A549 (cell line): ENCODE results near the gene SLC16A7. TPM values are rescaled to one million over a fixed set of nuclear protein-coding genes. Genes with fewer than 3 reads are reported as not detected.

Experiments used
- ATAC-seq, 2 experiments: fragments of 200-7000 bp in 1 of 2; fragments of >200 bp in 1 of 2; cut with Nextera tagmentation in 1 of 2; cut with Tn5 transposase in 1 of 2; 3 replicates each; pipeline versions ENCODE4 v1.8.0 to v1.9.1; 2018 to 2020; ENCODE audit warnings: mild to moderate bottlenecking in 1 of 2, moderate library complexity in 1 of 2
- CTCF ChIA-PET: fragments of 300-600 bp; sonication (Branson Sonifier 250); formaldehyde crosslinking; extraction: SDS; loops from one replicate; lab custom pipeline; 2021; ENCODE audit warnings: antibody characterized with exemption, inconsistent platforms; lab: Yijun Ruan, JAX
- POLR2A ChIA-PET: fragments of 350-600 bp; formaldehyde crosslinking; extraction: SDS; loops from one replicate; lab custom pipeline; 2021; ENCODE audit warnings: antibody characterized with exemption, inconsistent platforms; lab: Yijun Ruan, JAX
- DNase-seq, 2 experiments: peaks; one replicate each; pipeline versions ENCODE4 v3.0.0 to v3.0.0-alpha.2; 2011 to 2016; ENCODE audit warnings: low read depth in 1 of 2, low spot score in 1 of 2
- FAIRE-seq: peaks from 2 replicates; lab custom pipeline; 2011; peaks lifted over from hg19 to GRCh38; lab: Jason Lieb, UNC
- H3K27ac ChIP-seq, 2 experiments: fragments of >200 bp; sonication (Bioruptor Twin); formaldehyde crosslinking; 3 replicates each; pipeline ENCODE4 v1.5.1; 2016 to 2017
- H3K4me1 ChIP-seq: fragments of >200 bp; sonication (Bioruptor Twin); formaldehyde crosslinking; 3 replicates; pipeline ENCODE4 v1.6.1; 2016
- H3K4me2 ChIP-seq: fragments of >200 bp; sonication (Bioruptor Twin); formaldehyde crosslinking; 3 replicates; pipeline ENCODE4 v1.6.1; 2016
- H3K4me3 ChIP-seq: fragments of >200 bp; sonication (Bioruptor Twin); formaldehyde crosslinking; 3 replicates; pipeline ENCODE4 v1.5.1; 2016
- H3K9me3 ChIP-seq: fragments of >200 bp; sonication (Bioruptor Twin); formaldehyde crosslinking; 3 replicates; pipeline ENCODE4 v1.6.1; 2016
- CBX2 ChIP-seq: fragments of 200-600 bp; sonication (generic); IDR thresholded peaks from 2 replicates; pipeline ENCODE4 v1.6.1; 2016; ENCODE audit warnings: low read depth, mild to moderate bottlenecking, borderline replicate concordance
- CEBPB ChIP-seq, 2 experiments: fragments of >200 bp in 1 of 2; sonication (Bioruptor Twin) in 1 of 2; formaldehyde crosslinking in 1 of 2; IDR thresholded peaks; 2 replicates each; pipeline ENCODE4 v1.6.1; 2012 to 2016
- CHD2 ChIP-seq: fragments of 150-350 bp; IDR thresholded peaks from 2 replicates; pipeline ENCODE4 v1.6.1; 2014; ENCODE audit warnings: low read length; ENCODE audit not compliant: partially characterized antibody
- ESRRA ChIP-seq: fragments of 150-350 bp; IDR thresholded peaks from 2 replicates; pipeline ENCODE4 v1.6.1; 2014; ENCODE audit warnings: mild to moderate bottlenecking, low read length, borderline replicate concordance
- FOXS1 ChIP-seq: fragments of 250-450 bp; sonication (Bioruptor Pico); IDR thresholded peaks from 2 replicates; pipeline ENCODE4 v1.5.0; 2020; ENCODE audit warnings: mild to moderate bottlenecking, moderate library complexity
- GATA3 ChIP-seq: IDR thresholded peaks from 2 replicates; pipeline ENCODE4 v1.6.1; 2012; ENCODE audit warnings: borderline replicate concordance
- HDAC2 ChIP-seq: fragments of 200-600 bp; sonication (generic); IDR thresholded peaks from 2 replicates; pipeline ENCODE4 v1.6.1; 2016
- HEYL ChIP-seq: fragments of 250-450 bp; sonication (Bioruptor Pico); IDR thresholded peaks from 2 replicates; pipeline ENCODE4 v1.8.0; 2021; ENCODE audit warnings: mild to moderate bottlenecking, moderate library complexity
- HOXA7 ChIP-seq: fragments of 250-450 bp; sonication (Bioruptor Pico); IDR thresholded peaks from 2 replicates; pipeline ENCODE4 v1.5.0; 2020; ENCODE audit warnings: mild to moderate bottlenecking, moderate library complexity
- JUNB ChIP-seq: fragments of >200 bp; sonication (Bioruptor Twin); formaldehyde crosslinking; IDR thresholded peaks from 2 replicates; pipeline ENCODE4 v1.6.1; 2016
- KDM1A ChIP-seq: fragments of 200-600 bp; sonication (generic); IDR thresholded peaks from 2 replicates; pipeline ENCODE4 v1.6.1; 2016; ENCODE audit warnings: low read depth, mild to moderate bottlenecking
- MAZ ChIP-seq: fragments of 150-350 bp; IDR thresholded peaks from 2 replicates; pipeline ENCODE4 v1.6.1; 2014; ENCODE audit warnings: antibody characterized with exemption, low read depth, low read length, borderline replicate concordance
- NR3C1 ChIP-seq: fragments of >200 bp; sonication (Bioruptor Twin); formaldehyde crosslinking; IDR thresholded peaks from 3 replicates; pipeline ENCODE4 v1.6.1; 2017
- PHF8 ChIP-seq: fragments of 200-600 bp; sonication (generic); IDR thresholded peaks from 2 replicates; pipeline ENCODE4 v1.6.1; 2016; ENCODE audit warnings: low read depth, mild to moderate bottlenecking, antibody characterized with exemption, moderate library complexity, borderline replicate concordance
- POLR2AphosphoS2 ChIP-seq: conservative IDR thresholded peaks from 2 replicates; pipeline ENCODE4 v1.6.1; 2012; ENCODE audit warnings: low read length, improper control_type of control experiment, inconsistent platforms
- RARB ChIP-seq: fragments of 250-450 bp; sonication (Bioruptor Pico); IDR thresholded peaks from 2 replicates; pipeline ENCODE4 v1.8.0; 2021; ENCODE audit warnings: mild to moderate bottlenecking, moderate library complexity
- RCOR1 ChIP-seq: fragments of 150-350 bp; IDR thresholded peaks from 2 replicates; pipeline ENCODE4 v1.6.1; 2014; ENCODE audit warnings: antibody characterized with exemption, low read length, low read depth
- RFX5 ChIP-seq: fragments of 450-650 bp; IDR thresholded peaks from 2 replicates; pipeline ENCODE4 v1.7.1; 2014; ENCODE audit warnings: antibody characterized with exemption, mild to moderate bottlenecking, moderate library complexity
- ZNF302 ChIP-seq: fragments of 250-450 bp; sonication (Bioruptor Pico); IDR thresholded peaks from 2 replicates; pipeline ENCODE4 v1.9.0; 2021; ENCODE audit warnings: inconsistent platforms, mild to moderate bottlenecking, moderate library complexity
- ZSCAN20 ChIP-seq: fragments of 250-450 bp; sonication (Bioruptor Pico); IDR thresholded peaks from 2 replicates; pipeline ENCODE4 v1.8.0; 2022; ENCODE audit warnings: mild to moderate bottlenecking, moderate library complexity
- WGBS: methylation state at CpG from one replicate; pipeline ENCODE4 v1.1.6; 2017; ENCODE audit errors: missing lambda C conversion rate; 5-methylcytosine and 5-hydroxymethylcytosine counted together
- polyA plus RNA-seq, 4 experiments: library from polyadenylated mRNA; depleted of rRNA in 3 of 4; stranded (reverse); fragments of >200 nt; fragmentation: RNase III in 1 of 4; extraction: RNeasy Plus Mini Kit Qiagen cat#74134 plus additional on column Dnase treatment in 1 of 4; gene quantifications; 2 replicates in 3 of 4; 3 replicates in 1 of 4; pipeline ENCODE4 v1.2.3, GENCODE V29; 2011 to 2017
- TF ChIP-seq, protein P1 (sequence below): IDR thresholded peaks from 2 replicates; pipeline ENCODE4 v1.6.1; 2012; ENCODE audit warnings: low read depth, borderline replicate concordance
- TF ChIP-seq, protein P2 (sequence below): IDR thresholded peaks from 2 replicates; pipeline ENCODE4 v1.6.1; 2012
- TF ChIP-seq, protein P3 (sequence below): fragments of >200 bp; sonication (Bioruptor Twin); formaldehyde crosslinking; IDR thresholded peaks from 3 replicates; pipeline ENCODE4 v1.5.1; 2016
- TF ChIP-seq, protein P4 (sequence below): fragments of 200-600 bp; sonication (generic); IDR thresholded peaks from 2 replicates; pipeline ENCODE4 v1.6.1; 2016; ENCODE audit warnings: antibody characterized with exemption, mild to moderate bottlenecking, moderate library complexity

SLC16A7 gene
- polyA plus RNA-seq, 2 of the 4 experiments (the other 2 are of a cell fraction), result 0.14 to 0.23 TPM

- no peak overlapping the region for H3K4me2 ChIP-seq
- CTCF ChIA-PET, result no interaction called here
- 23% methylated on average over 2 of the region's 2 CpGs for WGBS
- H3K4me1 ChIP-seq, result no peaks in the 10 kb centered on the region
- no peak for FAIRE-seq
- no peak for TF ChIP-seq RARB (CRISPR knock-in tag)
- no peak for TF ChIP-seq POLR2AphosphoS2
- TF ChIP-seq ESRRA, result no peak
- TF ChIP-seq ZNF302, result no peak
- no peak for TF ChIP-seq FOXS1
- no peak for TF ChIP-seq ZSCAN20 (CRISPR knock-in tag)
- TF ChIP-seq GATA3, result no peak
- TF ChIP-seq, protein P1, sequence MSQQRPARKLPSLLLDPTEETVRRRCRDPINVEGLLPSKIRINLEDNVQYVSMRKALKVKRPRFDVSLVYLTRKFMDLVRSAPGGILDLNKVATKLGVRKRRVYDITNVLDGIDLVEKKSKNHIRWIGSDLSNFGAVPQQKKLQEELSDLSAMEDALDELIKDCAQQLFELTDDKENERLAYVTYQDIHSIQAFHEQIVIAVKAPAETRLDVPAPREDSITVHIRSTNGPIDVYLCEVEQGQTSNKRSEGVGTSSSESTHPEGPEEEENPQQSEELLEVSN, result no peak
- TF ChIP-seq PHF8, result no peak
- no peak for TF ChIP-seq HDAC2
- no peak for TF ChIP-seq HOXA7 (CRISPR knock-in tag)
- TF ChIP-seq KDM1A, result no peak
- TF ChIP-seq, all 56 proteins: peak for 0
- no peak overlapping the region for H3K4me3 ChIP-seq
- H3K9me3 ChIP-seq, result no peaks in the 10 kb centered on the region
- no peak for DNase-seq
- POLR2A ChIA-PET, result no interaction called here
- ATAC-seq, result no peak
- no peak overlapping the region for H3K27ac ChIP-seq
These were observed 36.1 kb upstream of the SLC16A7 start for GRCh38 chr12:59559696-59560095.

DNA sequence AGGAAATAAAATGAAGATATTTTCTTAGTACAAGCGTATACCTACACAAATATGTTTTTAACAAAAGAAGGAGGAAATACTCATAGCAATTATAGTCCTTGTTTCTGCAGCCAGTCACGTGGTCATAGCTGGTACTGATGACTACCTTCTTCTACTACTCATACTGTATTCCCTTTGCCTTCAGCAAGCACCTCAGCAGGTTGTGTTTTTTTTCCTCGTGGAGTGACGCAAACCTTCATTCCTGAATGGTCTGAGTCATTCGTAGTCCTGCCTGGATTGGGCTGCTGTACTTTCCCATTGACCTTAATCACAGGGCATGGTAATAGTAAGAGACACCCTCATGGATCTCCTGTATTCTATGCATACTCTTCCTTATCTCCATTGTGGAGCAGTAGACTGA, 25.7 kb upstream of the SLC16A7 start:
- WGBS, result 38% methylated on average over 5 of the region's 5 CpGs
- TF ChIP-seq CBX2, result no peak
- TF ChIP-seq MAZ, result no peak
- no peak for TF ChIP-seq JUNB
- TF ChIP-seq, protein P2, sequence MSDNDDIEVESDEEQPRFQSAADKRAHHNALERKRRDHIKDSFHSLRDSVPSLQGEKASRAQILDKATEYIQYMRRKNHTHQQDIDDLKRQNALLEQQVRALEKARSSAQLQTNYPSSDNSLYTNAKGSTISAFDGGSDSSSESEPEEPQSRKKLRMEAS, result no peak
- no peak for TF ChIP-seq FOXS1
- no peak for TF ChIP-seq HEYL (CRISPR knock-in tag)
- TF ChIP-seq, protein P3, sequence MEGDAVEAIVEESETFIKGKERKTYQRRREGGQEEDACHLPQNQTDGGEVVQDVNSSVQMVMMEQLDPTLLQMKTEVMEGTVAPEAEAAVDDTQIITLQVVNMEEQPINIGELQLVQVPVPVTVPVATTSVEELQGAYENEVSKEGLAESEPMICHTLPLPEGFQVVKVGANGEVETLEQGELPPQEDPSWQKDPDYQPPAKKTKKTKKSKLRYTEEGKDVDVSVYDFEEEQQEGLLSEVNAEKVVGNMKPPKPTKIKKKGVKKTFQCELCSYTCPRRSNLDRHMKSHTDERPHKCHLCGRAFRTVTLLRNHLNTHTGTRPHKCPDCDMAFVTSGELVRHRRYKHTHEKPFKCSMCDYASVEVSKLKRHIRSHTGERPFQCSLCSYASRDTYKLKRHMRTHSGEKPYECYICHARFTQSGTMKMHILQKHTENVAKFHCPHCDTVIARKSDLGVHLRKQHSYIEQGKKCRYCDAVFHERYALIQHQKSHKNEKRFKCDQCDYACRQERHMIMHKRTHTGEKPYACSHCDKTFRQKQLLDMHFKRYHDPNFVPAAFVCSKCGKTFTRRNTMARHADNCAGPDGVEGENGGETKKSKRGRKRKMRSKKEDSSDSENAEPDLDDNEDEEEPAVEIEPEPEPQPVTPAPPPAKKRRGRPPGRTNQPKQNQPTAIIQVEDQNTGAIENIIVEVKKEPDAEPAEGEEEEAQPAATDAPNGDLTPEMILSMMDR, result no peak
- no peak for TF ChIP-seq NR3C1
- no peak for TF ChIP-seq RFX5
- TF ChIP-seq CEBPB (IDR thresholded peaks at IDR 0.05), result no peak
- TF ChIP-seq CHD2, result no peak
- TF ChIP-seq HOXA7 (CRISPR knock-in tag), result no peak
- no peak for TF ChIP-seq RCOR1
- no peak for TF ChIP-seq KDM1A
- no peak for TF ChIP-seq ESRRA
- TF ChIP-seq, protein P4, sequence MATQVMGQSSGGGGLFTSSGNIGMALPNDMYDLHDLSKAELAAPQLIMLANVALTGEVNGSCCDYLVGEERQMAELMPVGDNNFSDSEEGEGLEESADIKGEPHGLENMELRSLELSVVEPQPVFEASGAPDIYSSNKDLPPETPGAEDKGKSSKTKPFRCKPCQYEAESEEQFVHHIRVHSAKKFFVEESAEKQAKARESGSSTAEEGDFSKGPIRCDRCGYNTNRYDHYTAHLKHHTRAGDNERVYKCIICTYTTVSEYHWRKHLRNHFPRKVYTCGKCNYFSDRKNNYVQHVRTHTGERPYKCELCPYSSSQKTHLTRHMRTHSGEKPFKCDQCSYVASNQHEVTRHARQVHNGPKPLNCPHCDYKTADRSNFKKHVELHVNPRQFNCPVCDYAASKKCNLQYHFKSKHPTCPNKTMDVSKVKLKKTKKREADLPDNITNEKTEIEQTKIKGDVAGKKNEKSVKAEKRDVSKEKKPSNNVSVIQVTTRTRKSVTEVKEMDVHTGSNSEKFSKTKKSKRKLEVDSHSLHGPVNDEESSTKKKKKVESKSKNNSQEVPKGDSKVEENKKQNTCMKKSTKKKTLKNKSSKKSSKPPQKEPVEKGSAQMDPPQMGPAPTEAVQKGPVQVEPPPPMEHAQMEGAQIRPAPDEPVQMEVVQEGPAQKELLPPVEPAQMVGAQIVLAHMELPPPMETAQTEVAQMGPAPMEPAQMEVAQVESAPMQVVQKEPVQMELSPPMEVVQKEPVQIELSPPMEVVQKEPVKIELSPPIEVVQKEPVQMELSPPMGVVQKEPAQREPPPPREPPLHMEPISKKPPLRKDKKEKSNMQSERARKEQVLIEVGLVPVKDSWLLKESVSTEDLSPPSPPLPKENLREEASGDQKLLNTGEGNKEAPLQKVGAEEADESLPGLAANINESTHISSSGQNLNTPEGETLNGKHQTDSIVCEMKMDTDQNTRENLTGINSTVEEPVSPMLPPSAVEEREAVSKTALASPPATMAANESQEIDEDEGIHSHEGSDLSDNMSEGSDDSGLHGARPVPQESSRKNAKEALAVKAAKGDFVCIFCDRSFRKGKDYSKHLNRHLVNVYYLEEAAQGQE, result no peak
- TF ChIP-seq, all 56 proteins: peak for 0
- Histone ChIP-seq H3K27ac (no peak overlapping the region), H3K4me2 (no peak overlapping the region), H3K4me1 (no peaks in the 10 kb centered on the region), H3K9me3 (no peaks in the 10 kb centered on the region), H3K4me3 (no peak overlapping the region)
- DNase-seq (peak in 1 of 2 experiments; percentile 20), ATAC-seq (no peak), FAIRE-seq (no peak)
- CTCF ChIA-PET, result no interaction called here
- POLR2A ChIA-PET, result no interaction called here
